GM18873 (cell line): ENCODE data around the gene BRD3.
"Not testable (repeated sequence)": the region's sequence is repeated elsewhere in the genome, so short reads cannot be mapped to it uniquely, and the experiment has no call there.

ENCODE experiments used
- ATAC-seq: cut with Tn5 transposase; IDR thresholded peaks from one replicate; pipeline ENCODE4 v1.9.1; 2021; ENCODE audit warnings: mild to moderate bottlenecking, moderate library complexity, moderate number of reproducible peaks; ENCODE audit not compliant: unreplicated experiment, low FRiP score

Gene BRD3

GRCh38 chr9:134067904-134068743 lies at the start of gene BRD3:
Gene BRD3 (minus strand): TSS chr9:134068026. CDS start chr9:134053477, 14,549 bp downstream.
- ATAC-seq: peak; percentile 43

- no peak for ATAC-seq
Observed at GRCh38 chr9:134112561-134112960, 44.7 kb upstream of the BRD3 start.

- no peak for ATAC-seq
Observed at GRCh38 chr9:134111064-134111463, 43.2 kb upstream of the BRD3 start.

DNA sequence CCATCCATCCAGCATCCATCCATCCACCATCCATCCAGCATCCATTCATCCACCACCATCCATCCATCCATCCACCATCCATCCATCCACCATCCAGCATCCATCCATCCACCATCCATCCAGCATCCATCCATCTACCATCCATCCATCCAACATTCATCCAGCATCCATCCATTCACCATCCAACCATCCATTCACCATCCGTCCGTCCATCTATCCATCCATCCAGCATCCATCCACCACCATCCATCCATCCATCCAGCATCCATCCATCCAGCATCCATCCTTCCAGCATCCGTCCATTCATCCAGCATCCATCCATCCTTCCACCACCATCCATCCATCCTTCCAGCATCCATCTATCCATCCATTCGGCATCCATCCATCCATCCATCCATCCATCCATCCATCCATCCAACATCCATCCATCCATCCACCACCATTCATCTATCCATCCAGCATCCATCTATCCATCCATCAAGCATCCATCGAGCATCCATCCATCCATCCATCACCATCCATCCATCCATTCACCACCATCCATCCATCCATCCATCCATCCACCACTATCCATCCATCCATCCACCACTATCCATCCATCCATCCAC lies 35.7 kb upstream of the BRD3 start:
- ATAC-seq: no peak

DNA sequence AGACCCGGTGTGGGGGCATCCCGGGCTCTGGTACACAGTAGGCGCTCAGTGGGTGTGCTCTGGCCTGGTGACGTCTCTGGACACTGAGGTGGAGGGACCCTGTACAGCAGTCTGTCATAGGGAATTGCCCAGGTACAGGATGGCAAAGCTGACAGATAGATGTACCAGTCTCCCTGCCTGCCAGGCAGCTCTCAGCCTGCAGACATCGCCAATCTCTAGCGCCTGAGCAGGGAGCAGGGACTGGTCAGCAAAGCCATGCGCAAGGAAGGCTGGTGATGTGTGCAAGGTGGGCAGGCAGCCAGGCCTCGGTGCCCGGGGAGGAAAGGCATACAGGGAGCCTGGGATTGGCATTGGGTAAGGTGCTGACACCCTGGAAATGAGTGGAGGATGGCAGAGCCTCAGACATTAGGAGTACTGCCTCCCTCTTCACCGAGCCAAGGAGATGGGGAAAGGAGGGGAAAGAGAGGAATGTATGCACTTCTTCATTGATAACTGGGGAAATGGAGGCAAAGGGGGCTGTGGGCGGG lies 33.9 kb upstream of the BRD3 start:
- no peak for ATAC-seq

GRCh38 chr9:134101133-134101532 lies 33.3 kb upstream of the BRD3 start:
- ATAC-seq: not testable (repeated sequence)

DNA sequence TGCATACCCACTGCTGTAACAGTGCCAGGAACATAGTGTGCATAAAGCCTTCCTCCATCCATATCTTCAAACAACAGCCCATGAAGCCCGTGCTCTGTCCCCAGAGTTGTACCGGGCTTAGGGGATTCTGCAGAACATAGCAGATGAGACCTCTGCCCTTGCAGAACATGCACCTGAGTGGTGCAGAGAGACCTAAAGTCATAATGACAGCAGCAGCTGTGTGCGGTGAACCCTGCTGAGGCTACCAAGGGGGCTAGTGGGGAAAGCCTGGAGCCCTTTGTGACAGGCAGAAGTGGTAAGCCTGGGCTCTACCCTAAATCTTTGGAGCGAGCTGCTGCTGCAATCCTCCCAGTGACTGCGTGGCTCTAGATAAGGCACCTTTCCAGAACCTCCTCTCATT lies 32.2 kb upstream of the BRD3 start:
- ATAC-seq: no peak

- ATAC-seq: no peak
Observed at GRCh38 chr9:134099123-134099761, 31.4 kb upstream of the BRD3 start.

- no peak for ATAC-seq
Observed at GRCh38 chr9:134089972-134090371, 22.1 kb upstream of the BRD3 start.

GRCh38 chr9:134088063-134088725 lies 20.4 kb upstream of the BRD3 start:
- ATAC-seq: no peak

DNA sequence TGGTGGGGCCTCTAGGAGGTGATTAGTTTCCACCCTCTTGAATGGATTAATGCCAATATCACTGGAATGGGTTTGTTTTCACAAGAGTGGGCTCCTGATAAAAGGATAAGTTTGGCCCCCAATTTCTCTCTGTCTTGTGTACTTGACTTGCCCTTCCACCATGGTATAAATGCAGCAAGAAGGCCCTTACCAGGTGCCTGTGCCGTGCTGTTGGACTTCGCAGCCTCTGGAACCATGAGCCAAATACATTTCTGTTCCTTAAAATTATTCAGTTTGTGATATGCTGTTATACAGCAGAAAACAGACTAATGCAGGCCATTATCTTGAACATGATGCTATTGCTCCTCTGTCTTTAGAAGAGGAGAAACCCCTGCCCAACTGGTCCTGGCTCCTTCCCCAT lies 17.8 kb upstream of the BRD3 start:
- no peak for ATAC-seq

GRCh38 chr9:134083451-134083850 lies 15.6 kb upstream of the BRD3 start:
- no peak for ATAC-seq

GRCh38 chr9:134076644-134077043 lies 8.8 kb upstream of the BRD3 start:
- no peak for ATAC-seq

- not testable (repeated sequence) for ATAC-seq
Observed at GRCh38 chr9:134075689-134076088, 7.9 kb upstream of the BRD3 start.

GRCh38 chr9:134073500-134073899 lies 5.7 kb upstream of the BRD3 start:
- ATAC-seq: no peak

DNA sequence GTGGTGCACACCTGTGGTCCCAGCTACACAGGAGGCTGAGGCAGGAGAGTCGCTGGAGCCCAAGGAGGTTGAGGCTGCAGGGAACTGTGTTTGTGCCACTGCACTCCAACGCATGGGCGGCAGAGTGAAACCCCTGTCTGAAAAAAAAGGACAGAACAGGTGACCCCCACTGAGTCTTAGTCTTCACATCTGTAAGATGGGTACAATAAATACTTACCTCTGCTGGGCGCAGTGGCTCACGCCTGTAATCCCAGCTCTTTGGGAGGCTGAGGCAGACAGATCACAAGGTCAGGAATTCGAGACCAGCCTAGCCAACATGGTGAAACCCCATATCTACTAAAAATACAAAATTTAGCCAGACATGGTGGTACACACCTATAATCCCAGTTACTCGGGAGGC lies 4.9 kb upstream of the BRD3 start:
- ATAC-seq: not testable (repeated sequence)

DNA sequence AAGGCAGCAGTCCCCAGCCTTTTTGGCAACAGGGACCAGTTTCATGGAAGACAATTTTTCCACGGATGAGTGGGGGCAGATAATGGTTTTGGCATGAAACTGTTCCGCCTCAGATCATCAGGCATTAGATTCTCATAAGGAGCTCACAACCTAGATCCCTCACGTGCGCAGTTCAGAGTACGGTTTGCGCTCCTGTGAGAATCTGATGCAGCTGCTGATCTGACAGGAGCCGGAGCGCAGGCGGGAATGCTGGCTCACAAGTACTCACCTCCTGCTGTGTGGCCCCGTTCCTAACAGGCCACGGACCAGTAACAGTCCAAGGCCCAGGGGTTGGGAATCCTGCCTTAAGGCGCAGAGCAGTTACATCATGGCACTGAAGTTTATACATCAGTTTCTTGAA lies 3.3 kb upstream of the BRD3 start:
- ATAC-seq: no peak

DNA sequence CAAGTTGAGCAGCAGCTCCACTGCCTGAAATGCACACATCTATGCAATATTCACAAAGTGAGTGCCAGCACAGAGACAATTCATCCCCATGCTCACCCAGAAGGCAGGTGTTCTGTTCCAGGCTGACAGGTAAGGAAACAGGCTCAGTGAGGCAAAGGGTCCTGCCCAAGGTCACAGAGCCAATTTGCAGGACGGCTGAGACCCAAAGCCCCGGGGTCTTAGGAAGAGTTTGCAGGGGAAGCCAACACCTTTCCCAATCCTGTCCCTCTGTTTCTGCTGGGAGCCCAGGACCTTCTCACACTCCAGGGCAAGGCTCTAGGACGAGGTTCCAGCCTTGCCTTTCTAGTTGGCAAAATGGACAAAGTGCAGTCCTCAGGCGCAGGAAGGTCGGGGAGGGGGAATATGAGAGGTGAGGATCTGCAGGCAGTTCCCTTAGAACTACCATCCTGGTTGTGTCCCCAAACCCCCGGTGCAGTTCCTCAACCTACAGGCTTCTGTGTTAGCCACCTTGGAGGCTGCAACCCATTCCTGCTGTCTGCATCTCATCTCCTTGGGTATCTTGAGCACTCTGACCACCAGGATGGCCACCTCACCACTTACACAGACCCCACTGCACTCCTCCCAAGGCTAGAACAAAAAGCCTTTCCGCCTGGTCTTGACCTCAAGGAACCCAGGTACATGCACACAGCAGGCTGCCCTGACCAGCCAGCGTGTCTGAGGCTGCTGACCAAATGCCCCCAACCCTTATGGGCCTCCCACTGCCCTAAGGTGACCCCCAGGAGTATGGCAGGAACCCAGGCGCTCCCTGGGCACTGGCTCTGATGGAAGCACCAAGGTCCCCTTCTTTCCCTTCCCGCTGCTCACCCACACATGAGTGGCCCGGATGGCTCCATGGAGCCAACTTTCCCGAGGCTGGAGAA lies 1.9 kb upstream of the BRD3 start:
- ATAC-seq: no peak

DNA sequence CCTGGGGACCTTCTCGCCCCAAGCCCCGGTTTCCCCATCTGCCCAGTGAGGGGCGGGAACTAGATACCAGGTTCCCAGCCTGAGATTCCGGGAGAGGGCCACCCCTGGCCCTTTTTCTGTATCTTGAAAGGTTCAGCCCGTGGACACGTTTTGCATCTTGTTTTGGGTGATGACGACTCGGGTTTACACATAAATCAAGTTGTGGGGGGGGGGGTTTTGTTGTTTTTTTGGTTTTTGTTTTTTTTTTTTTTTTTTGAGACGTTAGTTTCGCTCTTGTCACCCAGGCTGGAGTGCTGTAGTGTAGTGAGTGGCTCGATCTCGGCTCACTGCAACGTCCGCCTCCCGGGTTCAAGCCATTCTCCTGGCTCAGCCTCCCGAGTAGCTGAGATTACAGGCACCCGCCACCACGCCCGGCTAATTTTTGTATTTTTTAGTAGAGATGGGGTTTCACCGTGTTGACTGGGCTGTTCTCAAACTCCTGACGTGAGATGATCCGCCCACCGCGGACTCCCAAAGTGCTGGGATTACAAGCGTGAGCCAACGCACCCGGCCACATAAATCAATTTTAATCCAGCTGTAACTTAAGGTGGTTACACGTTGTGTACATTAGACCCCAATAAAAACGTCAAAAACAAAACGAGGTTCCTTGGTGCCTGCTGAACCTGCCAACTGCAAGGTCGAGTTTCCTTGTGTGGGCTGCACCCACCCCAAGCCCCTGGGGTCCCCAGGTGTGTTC lies 1.1 kb upstream of the BRD3 start:
- ATAC-seq: no peak
